NCI-H2081 (cell line): ENCODE results near the gene BRINP3.

ENCODE experiments used
- DNase-seq, 2 experiments: peaks; one replicate each; lab custom pipeline; 2025; lab: John Stamatoyannopoulos, UW

The BRINP3 gene

DNA sequence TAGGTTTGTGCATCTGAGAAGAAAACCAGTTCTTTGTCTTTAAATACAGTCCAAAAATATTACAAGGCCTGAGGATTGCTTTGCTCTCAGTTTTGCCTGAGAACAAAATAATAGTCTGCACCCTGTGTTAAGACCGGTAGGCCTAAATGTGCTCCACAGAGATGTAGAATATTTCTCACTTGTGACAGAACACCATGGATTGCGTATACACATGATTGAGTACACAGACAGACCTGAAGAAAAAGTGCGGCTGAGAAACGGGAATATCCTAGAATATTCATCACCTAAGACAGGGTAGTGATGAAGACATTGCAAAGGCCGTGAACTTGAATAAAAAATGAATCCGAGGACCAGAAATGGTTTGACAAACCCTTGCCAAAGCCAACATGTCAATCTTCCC is 155.4 kb downstream of the BRINP3 start:
- no peak for DNase-seq

DNA sequence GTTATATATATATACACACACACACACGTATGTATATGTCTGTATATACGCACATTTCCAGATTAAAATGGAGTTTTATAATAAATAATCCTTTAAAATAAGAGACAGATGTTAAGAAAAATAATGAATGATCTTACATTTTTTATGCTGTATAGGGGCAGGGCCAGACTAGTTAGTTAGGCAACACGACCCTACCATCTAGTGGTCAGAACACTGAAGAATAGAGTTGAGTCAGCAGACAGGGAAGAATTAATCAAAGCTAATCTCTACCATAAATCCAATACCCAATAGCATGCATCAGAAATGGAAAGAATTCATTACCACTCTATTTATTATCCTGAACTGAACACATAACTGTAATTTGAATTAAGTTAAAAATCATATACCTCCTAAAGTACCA is 156.7 kb downstream of the BRINP3 start:
- DNase-seq, result peak; percentile 16 to 61

DNA sequence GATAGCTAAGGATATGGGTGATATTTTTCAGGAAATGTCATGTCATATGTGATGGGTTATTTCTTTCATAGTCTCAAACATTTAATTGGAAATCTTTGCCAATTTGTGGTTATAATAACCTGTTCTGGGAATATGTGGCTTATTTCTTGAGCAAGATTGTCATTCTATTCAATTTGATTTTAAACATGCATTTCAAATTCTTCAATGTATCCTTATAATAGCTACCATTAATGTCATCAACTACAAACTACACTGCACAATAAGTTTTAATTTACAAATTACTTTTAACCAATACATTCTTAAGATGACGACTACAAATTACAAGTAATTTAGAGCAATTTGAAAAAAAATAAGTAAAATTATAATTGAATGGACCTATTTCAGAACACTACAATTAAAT is 164.9 kb downstream of the BRINP3 start:
- no peak for DNase-seq

DNA sequence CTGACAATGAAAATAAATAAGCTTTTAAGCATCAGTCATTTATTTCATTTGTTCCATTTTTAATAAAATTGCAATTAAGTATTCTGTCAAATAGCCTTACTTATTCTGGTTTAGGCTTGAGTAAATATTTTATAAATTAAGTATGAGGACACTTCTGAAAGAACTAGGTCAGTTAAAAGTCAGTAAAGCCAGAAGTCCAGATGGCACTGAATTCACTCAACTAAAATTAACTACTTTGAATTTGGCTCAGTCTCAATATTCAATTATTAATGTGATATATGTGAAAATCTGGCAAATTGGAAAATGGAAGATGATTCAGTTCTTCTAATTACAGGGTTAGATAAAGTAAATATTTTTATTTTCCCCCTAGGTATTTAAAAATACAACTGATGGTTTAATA is 174.2 kb downstream of the BRINP3 start:
- no peak for DNase-seq

DNA sequence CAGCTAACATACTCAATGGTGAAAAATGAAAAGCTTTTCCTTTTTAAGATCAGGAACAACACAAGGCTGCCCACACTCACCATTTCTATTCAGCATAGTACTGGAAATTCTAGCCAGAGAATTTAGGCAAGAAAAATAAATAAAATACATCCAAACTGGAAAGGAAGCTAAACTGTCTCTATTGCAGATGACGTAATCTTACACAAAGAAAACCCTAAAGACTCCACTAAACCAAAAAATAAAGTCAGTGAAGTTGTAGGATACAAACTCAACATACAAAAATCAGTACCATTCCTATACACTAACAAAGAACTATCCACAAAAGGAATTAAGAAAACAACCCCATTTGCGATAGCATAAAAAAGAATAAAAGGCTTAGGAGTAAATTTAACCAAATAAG is 181.2 kb downstream of the BRINP3 start:
- DNase-seq, result no peak

DNA sequence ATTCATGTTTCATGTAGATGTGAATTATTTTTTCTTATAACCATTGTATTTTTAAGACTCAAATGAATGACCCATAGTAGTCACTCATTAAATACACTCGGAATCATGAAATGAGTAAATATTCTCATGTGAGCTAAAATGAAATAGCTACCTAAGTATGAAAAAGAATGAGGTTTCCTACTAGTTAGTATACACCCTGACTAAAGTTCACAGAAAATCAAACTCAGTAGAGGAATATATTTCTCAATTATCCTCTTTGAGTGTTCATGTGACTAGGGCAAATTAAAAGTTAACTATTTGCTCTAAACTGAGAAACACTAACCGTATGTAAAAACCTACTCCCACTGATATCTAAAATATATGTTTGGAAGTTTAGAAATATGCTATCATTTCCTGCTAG is 187.8 kb downstream of the BRINP3 start:
- no peak for DNase-seq

DNA sequence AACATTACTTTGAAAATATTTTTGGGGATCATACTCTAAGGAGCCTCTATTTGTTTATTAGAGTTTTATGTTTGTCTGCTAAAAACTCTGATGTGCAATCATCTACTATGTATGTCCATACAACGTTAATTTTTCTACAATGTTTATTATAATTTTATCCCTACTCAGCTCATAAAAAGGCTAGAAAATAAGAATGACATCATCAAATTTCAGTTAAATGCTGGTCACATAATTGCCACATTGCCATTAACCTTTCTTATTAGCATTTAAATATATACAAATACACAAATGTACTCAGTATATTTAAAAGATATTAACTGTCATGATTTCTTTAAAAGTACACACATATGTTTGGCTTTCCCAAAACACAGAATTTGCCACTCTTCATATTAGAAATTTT is 191.6 kb downstream of the BRINP3 start:
- DNase-seq, result no peak

DNA sequence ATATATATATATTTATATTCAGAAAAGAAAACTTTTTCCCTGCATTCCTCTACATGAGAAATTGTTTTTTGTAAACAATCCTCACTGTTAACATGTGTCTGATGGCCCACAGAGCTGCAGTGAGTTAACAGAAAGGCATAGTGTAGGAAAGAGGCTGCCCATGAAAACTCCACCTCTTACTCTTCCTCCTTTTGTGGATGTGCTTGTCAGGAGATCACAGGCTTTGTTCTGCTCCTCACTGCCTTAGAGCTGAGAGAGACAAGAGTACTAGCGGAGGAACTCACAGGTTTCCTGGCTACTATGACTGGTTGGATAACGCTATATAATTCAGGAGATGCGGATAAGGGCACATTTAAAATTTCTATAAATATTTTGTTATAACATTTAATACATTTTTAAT is 200.6 kb downstream of the BRINP3 start:
- DNase-seq, result no peak

DNA sequence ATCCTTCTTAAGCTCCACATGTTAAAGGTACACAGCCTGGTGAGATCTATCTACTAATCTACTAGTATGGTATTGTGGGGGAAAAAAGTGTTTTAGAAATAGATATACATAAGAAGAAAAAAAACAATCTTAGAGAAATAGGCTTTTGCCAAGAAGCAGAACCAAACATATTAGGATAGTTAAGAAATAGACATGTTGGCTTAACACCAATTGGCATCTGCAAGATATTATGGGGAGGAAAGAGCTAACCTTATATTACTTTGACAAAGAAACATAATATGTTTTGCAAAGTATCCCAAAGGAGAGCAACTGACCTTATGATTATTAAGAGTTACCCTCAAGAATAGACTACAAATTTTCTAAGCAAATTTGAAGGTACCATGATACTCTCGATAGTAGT is 202.9 kb downstream of the BRINP3 start:
- no peak for DNase-seq

DNA sequence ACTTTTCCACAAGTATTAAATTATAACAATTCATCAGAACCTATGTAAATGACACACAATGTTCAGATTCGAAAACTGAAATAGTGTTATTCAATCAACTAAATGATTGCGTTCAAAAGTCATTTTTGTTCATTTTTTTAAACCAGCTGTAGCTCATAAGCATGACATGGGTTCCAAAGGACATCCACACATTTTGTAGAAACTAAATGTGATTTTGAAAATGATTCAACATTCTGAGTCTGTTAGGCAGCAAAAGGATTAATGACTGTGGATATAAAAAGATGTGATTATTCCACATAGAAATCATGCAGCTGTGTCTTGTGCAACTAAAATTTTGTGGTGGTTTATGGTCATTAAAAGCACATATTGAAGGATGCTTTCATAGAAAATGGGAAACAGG is 204.5 kb downstream of the BRINP3 start:
- no peak for DNase-seq

DNA sequence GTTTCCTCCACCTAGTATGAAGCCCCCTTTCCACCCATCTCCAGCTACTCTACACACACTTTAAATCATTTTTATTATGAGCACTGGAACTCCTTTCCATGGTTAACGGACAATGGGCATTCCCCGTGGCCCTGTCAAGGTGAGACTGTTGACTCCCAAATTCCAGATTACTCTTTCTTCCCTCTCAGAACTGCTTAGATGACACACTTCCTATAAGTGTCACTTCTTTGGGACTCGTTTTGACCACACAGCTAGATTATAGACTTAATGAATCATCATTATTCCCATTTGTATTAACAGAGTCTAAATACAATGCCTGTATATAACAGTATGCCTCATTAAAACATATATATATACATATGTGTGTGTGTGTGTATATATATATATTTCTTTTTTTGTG is 215.1 kb downstream of the BRINP3 start:
- DNase-seq, result no peak

DNA sequence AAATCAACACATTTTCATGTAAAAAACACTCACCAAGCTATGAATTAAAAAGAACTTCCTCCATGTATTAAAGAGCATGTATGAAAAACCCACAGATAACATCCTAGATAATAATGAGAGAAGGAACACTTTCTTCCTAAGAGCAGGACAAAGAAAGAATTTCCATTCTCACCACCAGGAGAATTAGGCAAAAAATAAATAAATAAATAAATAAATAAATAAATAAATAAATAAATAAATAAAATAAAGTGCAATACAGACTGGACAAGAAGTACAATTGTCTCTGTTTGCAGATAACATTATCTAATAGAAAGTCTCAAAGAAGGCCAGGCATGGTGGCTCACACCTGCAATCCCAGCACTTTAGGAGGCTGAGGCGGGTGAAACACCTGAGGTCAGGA is 218.2 kb downstream of the BRINP3 start:
- no peak for DNase-seq

DNA sequence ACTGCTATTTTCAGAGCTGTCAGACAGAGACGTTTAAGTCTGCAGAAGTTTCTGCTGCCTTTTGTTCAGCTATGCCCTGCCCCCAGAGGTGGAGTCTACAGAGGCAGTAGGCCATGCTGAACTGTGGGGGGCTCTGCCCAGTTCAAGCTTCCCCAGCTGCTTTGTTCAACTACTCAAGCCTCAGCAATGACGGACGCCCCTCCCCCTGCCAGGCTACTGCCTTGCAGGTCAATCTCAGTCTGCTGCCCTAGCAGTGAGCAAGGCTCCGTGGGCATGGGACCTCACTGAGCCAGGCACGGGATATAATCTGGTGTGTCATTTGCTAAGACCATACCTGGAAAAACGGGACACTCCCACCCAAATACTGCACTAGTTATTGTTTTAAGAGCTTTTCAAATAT is 219.7 kb downstream of the BRINP3 start:
- no peak for DNase-seq

DNA sequence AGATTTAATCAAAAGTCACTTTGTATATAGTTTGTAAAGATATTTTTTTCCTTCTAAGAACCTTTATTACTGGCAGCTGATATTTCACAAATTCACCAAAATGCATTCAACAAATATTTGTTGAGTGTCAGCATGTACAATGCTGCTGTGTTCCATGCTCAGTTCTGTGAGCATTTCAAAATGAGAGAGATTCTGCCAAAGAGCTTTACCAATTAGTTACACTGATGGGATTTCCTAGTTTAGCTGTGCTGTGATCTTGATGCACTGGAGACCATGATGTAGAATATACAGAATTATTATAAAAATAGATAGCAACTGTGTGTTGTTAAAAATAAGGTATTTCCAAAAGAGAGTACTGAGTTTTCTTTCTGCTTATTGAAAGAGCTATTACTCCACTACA is 225.6 kb downstream of the BRINP3 start:
- DNase-seq, result no peak

DNA sequence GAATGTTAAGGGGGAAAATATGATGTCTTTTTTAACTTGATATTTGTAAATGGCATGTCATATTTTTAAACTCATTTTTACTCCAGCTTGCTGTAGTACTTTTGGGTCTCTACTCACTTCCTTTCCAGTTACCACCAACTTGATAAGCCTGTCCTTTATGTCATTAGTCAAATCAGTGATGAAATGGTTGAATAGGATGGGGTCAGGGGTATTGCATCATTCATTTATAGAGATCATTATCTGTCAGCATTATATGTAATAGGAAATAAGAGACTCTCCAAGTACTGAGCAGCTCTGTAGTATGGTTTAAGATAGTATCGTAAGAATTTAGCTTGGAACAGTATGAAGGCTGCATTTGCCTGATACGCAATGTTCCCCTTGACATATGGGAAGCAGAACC is 227.3 kb downstream of the BRINP3 start:
- DNase-seq, result no peak

DNA sequence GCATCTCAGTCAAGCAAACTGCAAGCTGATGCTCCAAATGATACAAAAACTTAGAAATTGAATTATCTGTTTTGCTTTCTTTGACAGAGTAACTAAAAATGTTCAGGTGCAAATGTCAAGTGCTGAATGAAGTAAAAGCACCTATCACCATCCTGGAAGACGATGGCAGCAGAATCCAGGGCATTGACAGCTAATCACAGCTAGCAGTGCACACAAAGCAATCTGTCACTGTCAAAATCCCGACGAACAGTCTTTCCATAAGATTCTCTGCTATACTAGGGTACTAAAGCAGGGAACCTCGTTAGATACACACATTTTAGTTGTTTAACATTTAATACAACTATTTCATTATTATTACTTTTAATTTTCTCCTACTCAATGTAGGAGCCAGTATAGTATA is 233.3 kb downstream of the BRINP3 start:
- no peak for DNase-seq

DNA sequence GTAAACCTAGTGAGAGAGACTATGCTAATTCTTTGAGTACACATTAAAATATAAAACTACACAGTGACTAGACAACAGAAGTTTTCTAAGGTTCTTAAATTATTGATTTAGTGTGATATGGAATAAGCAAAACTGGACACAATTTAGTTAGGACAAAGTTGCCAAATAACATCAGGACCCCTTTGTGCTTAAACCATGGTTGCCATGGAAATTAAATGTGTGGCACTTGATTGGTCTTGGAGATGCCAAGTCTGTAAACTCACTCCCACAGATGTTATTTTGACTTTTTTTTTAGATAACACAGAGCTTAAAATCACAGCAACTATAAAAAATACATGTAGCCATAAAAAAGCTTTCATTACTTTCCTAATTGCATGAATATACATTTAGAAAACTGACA is 234.6 kb downstream of the BRINP3 start:
- no peak for DNase-seq

DNA sequence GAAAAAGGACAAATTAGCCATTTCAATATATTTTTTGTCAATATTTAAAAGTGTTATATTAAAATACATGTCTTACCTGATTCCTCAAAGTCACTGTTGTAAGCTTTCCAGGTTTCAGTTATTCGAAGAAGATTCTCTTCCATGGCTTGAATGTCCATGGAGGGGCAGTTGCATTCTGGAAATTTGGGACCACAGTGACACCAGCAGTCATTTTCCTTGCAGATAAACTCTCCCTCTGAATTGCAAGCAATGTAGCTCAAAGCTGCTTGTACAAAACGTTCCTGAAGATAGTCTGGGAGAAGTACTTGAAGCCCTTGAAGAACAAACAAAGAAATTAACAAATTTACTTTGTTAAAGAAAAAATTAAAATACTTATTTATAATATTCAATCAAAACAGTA is 251.7 kb downstream of the BRINP3 start:
- peak in 1 of 2 experiments; percentile 12 for DNase-seq

DNA sequence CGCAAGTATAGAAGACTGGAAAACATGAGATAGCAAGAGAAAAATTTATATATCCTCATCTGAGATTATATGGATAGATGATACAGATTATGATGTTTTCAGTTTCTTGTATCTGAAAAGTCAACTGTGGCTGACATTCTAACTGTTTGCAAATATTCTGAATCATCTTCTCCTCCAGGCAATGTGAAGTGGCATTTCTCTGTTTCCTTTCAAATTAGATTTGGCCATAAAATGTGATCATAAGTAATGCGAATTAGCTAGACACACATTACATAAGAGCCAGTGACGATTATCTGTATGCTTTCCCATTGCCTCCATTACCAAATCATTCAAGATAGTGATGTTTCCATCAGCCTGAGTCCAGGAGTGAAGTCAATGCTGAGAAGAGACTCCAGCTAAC is 265.2 kb downstream of the BRINP3 start:
- DNase-seq, result no peak

DNA sequence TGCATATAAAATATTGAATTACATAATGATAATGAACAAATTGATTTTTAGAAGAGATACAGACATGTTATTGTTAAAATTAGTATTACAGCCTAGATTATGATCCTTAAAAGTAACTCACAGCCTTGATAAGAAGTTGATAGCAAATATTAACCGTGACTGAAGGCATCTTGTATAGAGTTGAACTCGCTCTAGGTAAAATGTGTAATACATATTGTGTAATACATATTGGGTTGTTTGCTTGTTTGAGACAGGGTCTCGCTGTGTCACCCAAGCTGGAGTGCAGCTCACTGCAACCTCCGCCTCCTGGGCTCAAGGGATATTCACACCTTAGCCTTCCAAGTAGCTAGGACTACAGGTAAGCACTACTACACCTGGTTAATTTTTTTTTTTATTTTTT is 269.9 kb downstream of the BRINP3 start:
- DNase-seq, result no peak

DNA sequence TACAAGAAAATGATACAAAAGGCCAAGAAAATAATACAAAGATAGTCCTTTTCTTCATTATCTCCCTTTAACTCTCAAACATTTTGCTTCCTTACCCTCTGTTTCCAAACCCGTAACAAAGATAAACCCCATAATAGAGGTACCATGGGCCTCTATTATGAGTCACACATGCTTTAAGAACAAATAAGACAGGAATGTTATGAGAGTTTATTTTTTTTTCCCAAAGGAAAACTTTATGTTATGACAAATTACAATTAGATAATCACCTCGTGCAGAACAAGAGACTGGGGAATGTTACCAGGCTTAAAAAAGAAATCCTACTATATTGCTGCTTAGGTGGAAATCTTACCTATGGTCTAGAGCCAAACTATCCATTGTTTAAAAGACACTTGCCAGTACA is 272.0 kb downstream of the BRINP3 start:
- no peak for DNase-seq

DNA sequence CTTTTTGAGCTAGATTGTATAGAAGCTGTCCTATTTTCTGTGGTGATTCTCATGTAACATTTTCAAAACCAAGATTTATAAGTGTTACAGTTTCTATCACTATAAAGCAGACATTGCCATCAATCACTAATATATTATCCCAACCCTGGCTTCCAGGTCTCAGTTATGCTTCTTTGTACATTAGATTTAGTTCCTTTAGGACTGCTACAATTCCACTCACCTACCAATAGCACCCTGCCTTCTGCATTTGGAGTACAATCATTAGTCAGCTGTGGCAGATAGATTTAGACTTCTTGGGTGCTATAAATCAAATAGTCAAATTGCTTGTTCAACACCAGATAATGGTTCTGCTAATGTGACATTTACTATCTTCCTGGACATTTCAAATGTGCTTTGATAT is 281.6 kb downstream of the BRINP3 start:
- DNase-seq, result peak; percentile 48 to 88

DNA sequence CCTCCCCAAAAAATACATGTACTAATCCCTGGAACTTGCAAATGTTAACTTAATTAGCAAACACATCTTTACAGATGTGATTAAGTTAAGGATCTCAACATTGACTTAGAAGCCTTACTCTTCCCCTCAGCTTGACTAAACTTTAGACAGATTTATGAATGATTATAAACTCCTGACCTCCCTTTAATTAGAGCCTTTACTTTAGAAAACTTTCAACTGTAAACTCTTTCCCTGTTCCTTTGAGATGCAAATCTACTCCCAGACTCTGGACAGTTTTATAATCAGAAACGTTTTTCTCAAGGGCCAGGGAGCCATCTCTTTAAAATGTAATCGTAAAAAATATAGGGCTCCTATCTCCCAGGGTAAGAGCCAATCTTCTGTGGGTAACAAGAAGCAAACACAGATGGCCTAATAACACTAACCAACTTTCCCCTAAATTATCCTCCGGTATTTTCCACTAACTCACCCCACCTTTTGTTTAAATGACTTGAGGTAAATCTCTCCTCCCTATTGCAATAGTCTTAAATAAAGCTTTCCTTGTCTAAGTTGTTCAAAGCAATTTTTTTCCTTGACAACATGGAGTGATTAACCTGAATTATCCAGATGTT is 284.1 kb downstream of the BRINP3 start:
- no peak for DNase-seq

DNA sequence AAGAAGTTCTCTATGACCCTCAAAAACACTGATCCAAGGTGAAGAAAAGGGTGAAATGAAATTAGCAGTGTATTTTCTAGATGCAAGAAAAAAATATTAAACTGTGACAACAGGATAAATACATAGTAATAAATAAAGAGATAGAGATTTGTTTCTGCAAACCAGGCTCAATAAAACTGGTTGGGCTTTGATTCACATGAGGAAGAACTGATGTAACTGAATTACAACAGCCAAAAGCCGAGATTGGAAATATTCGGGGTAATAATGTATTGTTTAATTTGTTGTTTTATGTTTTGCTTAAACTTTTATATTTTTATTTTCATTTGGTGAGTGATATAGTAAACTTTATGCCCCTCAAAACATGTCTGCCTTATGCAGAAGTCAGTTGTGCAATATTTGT is 285.0 kb downstream of the BRINP3 start:
- DNase-seq, result no peak

DNA sequence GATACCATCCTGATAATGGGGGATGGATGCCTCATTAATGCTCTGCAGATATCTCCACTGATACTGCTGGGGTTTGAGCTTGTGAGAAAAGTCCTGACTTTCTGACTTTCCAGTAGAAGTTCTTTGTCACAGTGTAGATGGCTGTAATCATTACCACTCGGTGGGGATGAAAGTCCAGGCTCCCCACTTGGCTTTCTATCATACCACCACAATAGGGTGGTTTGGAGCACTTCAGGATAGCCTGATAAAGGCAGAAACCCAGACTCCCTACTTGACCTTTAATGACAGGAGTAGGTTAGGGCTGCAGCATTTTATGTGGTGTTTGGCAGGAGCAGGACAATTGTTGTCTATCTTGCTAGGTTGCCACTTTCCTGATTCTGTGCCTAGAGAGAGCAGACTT is 294.1 kb downstream of the BRINP3 start:
- DNase-seq, result no peak
